SK-N-SH (cell line): Measurements from ENCODE around the gene TICRR. TPM values are rescaled to one million over a fixed set of nuclear protein-coding genes. Genes with fewer than 3 reads are reported as not detected.

Experiments
- CTCF ChIA-PET: fragments of 300-600, 350-600 bp; formaldehyde crosslinking; extraction: SDS; loops from one replicate; lab custom pipeline; 2021; lab: Yijun Ruan, JAX
- POLR2A ChIA-PET: fragments of 350-600 bp; sonication (Branson Sonifier 250); formaldehyde crosslinking; extraction: SDS; loops from one replicate; lab custom pipeline; 2020; ENCODE audit warnings: antibody characterized with exemption, inconsistent platforms; lab: Yijun Ruan, JAX
- DNase-seq: peaks from one replicate; pipeline ENCODE4 v3.0.0; 2012
- H2AFZ ChIP-seq: fragments of 200-600 bp; sonication (generic); 2 replicates; pipeline ENCODE4 v1.8.1; 2016; ENCODE audit warnings: antibody characterized with exemption, mild to moderate bottlenecking, low read depth
- H3F3A ChIP-seq: fragments of 200-600 bp; sonication (generic); replicated peaks from 2 replicates; pipeline ENCODE3; 2016; ENCODE audit warnings: antibody characterized with exemption, mild to moderate bottlenecking; ENCODE audit not compliant: insufficient read depth
- H3K27ac ChIP-seq, 2 experiments: fragments of 200-500 bp in 1 of 2; fragments of 200-600 bp in 1 of 2; sonication (Bioruptor generic) in 1 of 2; sonication (generic), shearing (Covaris generic) in 1 of 2; 2 replicates each; pipeline versions ENCODE4 v1.5.1 to v1.6.1; 2014 to 2016; ENCODE audit warnings: low read depth in 2 of 2, inconsistent platforms in 1 of 2, low read length in 1 of 2, mild to moderate bottlenecking in 1 of 2, mixed read lengths in 1 of 2
- H3K27me3 ChIP-seq: fragments of 200-600 bp; sonication (generic), shearing (Covaris generic); 2 replicates; pipeline ENCODE4 v1.6.1; 2016; ENCODE audit warnings: mixed run types; ENCODE audit not compliant: insufficient read depth
- H3K36me3 ChIP-seq, 2 experiments: fragments of 200-500 bp in 1 of 2; fragments of 200-600 bp in 1 of 2; sonication (Bioruptor generic) in 1 of 2; sonication (generic) in 1 of 2; replicated peaks in 1 of 2; 2 replicates each; pipeline versions ENCODE3 to v1.5.1; 2014 to 2016; ENCODE audit warnings: low read length in 1 of 2, mild to moderate bottlenecking in 1 of 2; ENCODE audit not compliant: insufficient read depth in 2 of 2, control insufficient read depth in 1 of 2
- H3K4me1 ChIP-seq, 2 experiments: fragments of 200-500 bp in 1 of 2; fragments of 200-600 bp in 1 of 2; sonication (Bioruptor generic) in 1 of 2; sonication (generic), shearing (Covaris generic) in 1 of 2; 2 replicates each; pipeline versions ENCODE4 v1.5.1 to v1.6.1; 2014 to 2016; ENCODE audit warnings: low read depth in 1 of 2, low read length in 1 of 2, mixed run types in 1 of 2; ENCODE audit not compliant: insufficient read depth in 2 of 2, control insufficient read depth in 1 of 2
- H3K4me2 ChIP-seq: fragments of 200-600 bp; sonication (generic), shearing (Covaris generic); 2 replicates; pipeline ENCODE4 v1.6.1; 2017; ENCODE audit warnings: mixed run types
- H3K4me3 ChIP-seq, 2 experiments: fragments of 200-500 bp in 1 of 2; fragments of 200-600 bp in 1 of 2; sonication (Bioruptor generic) in 1 of 2; sonication (generic), shearing (Covaris generic) in 1 of 2; 2 replicates each; pipeline versions ENCODE4 v1.5.1 to v1.8.1; 2014 to 2016; ENCODE audit warnings: low read depth in 2 of 2, inconsistent platforms in 1 of 2, low read length in 1 of 2, mild to moderate bottlenecking in 1 of 2, mixed read lengths in 1 of 2, moderate library complexity in 1 of 2
- H3K79me2 ChIP-seq: fragments of 200-600 bp; sonication (generic); 2 replicates; pipeline ENCODE4 v1.8.1; 2017; ENCODE audit warnings: mild to moderate bottlenecking; ENCODE audit not compliant: insufficient read depth
- H3K9ac ChIP-seq: fragments of 200-600 bp; sonication (generic); 2 replicates; pipeline ENCODE4 v1.6.1; 2017; ENCODE audit warnings: mixed run types
- H3K9me2 ChIP-seq: fragments of 200-600 bp; sonication (generic); 2 replicates; pipeline ENCODE4 v1.6.1; 2017; ENCODE audit warnings: mixed run types
- H3K9me3 ChIP-seq: fragments of 200-600 bp; sonication (generic); 2 replicates; pipeline ENCODE4 v1.6.1; 2017; ENCODE audit warnings: mixed run types, mild to moderate bottlenecking, moderate library complexity
- H4K20me1 ChIP-seq: fragments of 200-600 bp; sonication (generic); 2 replicates; pipeline ENCODE4 v1.6.1; 2017; ENCODE audit warnings: mild to moderate bottlenecking, mixed run types; ENCODE audit not compliant: insufficient read depth
- EP300 ChIP-seq, 2 experiments: IDR thresholded peaks; 2 replicates each; pipeline versions ENCODE4 v1.4.0 to v1.6.1; 2012; ENCODE audit warnings: borderline replicate concordance in 1 of 2, low read depth in 1 of 2, low read length in 1 of 2
- EZH2phosphoT487 ChIP-seq: fragments of 200-600 bp; sonication (generic); IDR thresholded peaks from 2 replicates; pipeline ENCODE4 v1.6.1; 2017; ENCODE audit warnings: low read depth, mixed run types, mild to moderate bottlenecking, antibody characterized with exemption, moderate library complexity, borderline replicate concordance
- FOXJ3 ChIP-seq: sonication (generic); formaldehyde crosslinking; IDR thresholded peaks from 2 replicates; pipeline ENCODE4 v1.5.1; 2020; ENCODE audit warnings: mild to moderate bottlenecking, missing genetic modification reagents
- GATA2 ChIP-seq: sonication (generic); formaldehyde crosslinking; IDR thresholded peaks from 2 replicates; pipeline ENCODE4 v1.5.0; 2020; ENCODE audit warnings: mild to moderate bottlenecking, missing genetic modification reagents
- JUND ChIP-seq: IDR thresholded peaks from 2 replicates; pipeline ENCODE4 v1.4.0; 2012
- MEF2A ChIP-seq: IDR thresholded peaks from 2 replicates; pipeline ENCODE4 v1.4.0; 2012; ENCODE audit warnings: low read depth, borderline replicate concordance
- MXI1 ChIP-seq: IDR thresholded peaks from 2 replicates; pipeline ENCODE4 v1.6.1; 2012; ENCODE audit warnings: mild to moderate bottlenecking, low read depth, low read length, improper control_type of control experiment
- NFIC ChIP-seq: IDR thresholded peaks from 2 replicates; pipeline ENCODE4 v1.4.0; 2012; ENCODE audit warnings: borderline replicate concordance
- NRF1 ChIP-seq: IDR thresholded peaks from 2 replicates; pipeline ENCODE4 v1.6.1; 2012; ENCODE audit warnings: low read depth, mild to moderate bottlenecking, low read length
- PBX3 ChIP-seq: IDR thresholded peaks from 2 replicates; pipeline ENCODE4; 2012
- POLR2AphosphoS5 ChIP-seq: IDR thresholded peaks from 2 replicates; pipeline ENCODE4 v1.6.1; 2012; ENCODE audit warnings: low read depth, low read length
- RAD21 ChIP-seq: IDR thresholded peaks from 2 replicates; pipeline ENCODE4 v1.6.1; 2012; ENCODE audit warnings: mild to moderate bottlenecking, low read length
- RCOR1 ChIP-seq: fragments of 150-350 bp; IDR thresholded peaks from 2 replicates; pipeline ENCODE4 v1.6.1; 2017; ENCODE audit warnings: antibody characterized with exemption, low read length
- REST ChIP-seq: IDR thresholded peaks from 2 replicates; pipeline ENCODE4 v1.6.1; 2012; ENCODE audit warnings: mild to moderate bottlenecking, low read depth, low read length, moderate library complexity
- RXRA ChIP-seq: IDR thresholded peaks from 2 replicates; pipeline ENCODE4 v1.4.0; 2012; ENCODE audit warnings: low read depth, mild to moderate bottlenecking, borderline replicate concordance
- SIN3A ChIP-seq: IDR thresholded peaks from 2 replicates; pipeline ENCODE4 v1.6.1; 2012; ENCODE audit warnings: low read depth, mild to moderate bottlenecking, low read length, moderate library complexity, borderline replicate concordance
- SMC3 ChIP-seq: IDR thresholded peaks from 2 replicates; pipeline ENCODE4 v1.6.1; 2012; ENCODE audit warnings: low read depth, low read length, improper control_type of control experiment
- TEAD4 ChIP-seq: IDR thresholded peaks from 2 replicates; pipeline ENCODE4 v1.4.0; 2012; ENCODE audit warnings: mild to moderate bottlenecking, borderline replicate concordance; ENCODE audit not compliant: insufficient read depth
- USF1 ChIP-seq: IDR thresholded peaks from 2 replicates; pipeline ENCODE4 v1.4.0; 2012; ENCODE audit warnings: low read depth, borderline replicate concordance
- YY1 ChIP-seq: IDR thresholded peaks from 2 replicates; pipeline ENCODE4 v1.4.0; 2012; ENCODE audit warnings: low read depth, mild to moderate bottlenecking
- WGBS: methylation state at CpG from one replicate; pipeline ENCODE4 v1.1.6; 2017; ENCODE audit warnings: low lambda C conversion rate; 5-methylcytosine and 5-hydroxymethylcytosine counted together
- polyA plus RNA-seq, 3 experiments: library from polyadenylated mRNA; depleted of rRNA; stranded (reverse); fragments of >200 nt; gene quantifications; 2 replicates each; pipeline ENCODE4 v1.2.3, GENCODE V29; 2012
- TF ChIP-seq, protein P1 (sequence below): IDR thresholded peaks from 2 replicates; pipeline ENCODE4 v1.4.0; 2012; ENCODE audit warnings: low read depth

The TICRR gene
- polyA plus RNA-seq, 1 of the 3 experiments (the other 2 are of a cell fraction), result 3.2 TPM

DNA sequence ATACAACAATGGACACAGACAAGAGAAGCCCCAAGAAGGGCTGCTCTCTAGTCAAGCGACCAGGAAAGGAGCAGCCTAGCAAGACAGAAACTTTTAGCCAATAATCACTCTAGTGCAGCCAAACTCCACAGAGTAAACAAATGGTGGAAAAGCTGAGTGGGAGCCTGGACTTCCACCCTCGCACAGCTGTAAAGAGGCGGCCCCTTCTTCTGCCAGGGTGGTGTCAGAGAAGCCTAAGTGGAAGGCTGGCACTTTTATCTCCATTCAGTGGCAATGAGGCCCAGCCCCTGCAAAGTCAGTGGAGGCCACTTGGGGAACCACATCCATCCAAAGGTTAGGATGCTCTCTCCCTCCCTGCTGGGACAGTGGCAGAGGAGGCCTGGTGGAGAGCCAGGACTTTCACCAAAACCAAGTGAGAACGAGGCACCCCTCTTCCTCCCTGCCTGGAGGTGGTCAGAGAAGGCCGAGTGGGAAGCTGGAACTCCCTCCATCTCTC is 15.5 kb upstream of the TICRR start:
- Histone ChIP-seq H3K9me2 (no peaks in the 10 kb centered on the region), H3K27ac (no peak overlapping the region), H3K4me3 (no peak overlapping the region), H3K27me3 (peaks cover 10% of the 10 kb centered on the region; the same call in 1 of the 2 replicates), H2AFZ (no peak overlapping the region), H3K9me3 (no peaks in the 10 kb centered on the region), H3K9ac (no peak overlapping the region), H3K4me1 (no peaks in the 10 kb centered on the region), H4K20me1 (no peaks in the 10 kb centered on the region), H3K79me2 (no peaks in the 10 kb centered on the region), H3K36me3 (no peaks in the 10 kb centered on the region), H3F3A (no peaks in the 10 kb centered on the region), H3K4me2 (no peak overlapping the region)
- ChIA-PET CTCF (interaction anchor here (1.2 to 2.9 kb wide), 5 partner anchors 64 to 203 kb away, joined by 3 to 13 read pairs (median 4); no protein-coding TSS in a partner anchor), POLR2A (no interaction called here)
- 53% methylated on average over 5 of the region's 5 CpGs for WGBS
- no peak for TF ChIP-seq SIN3A
- TF ChIP-seq RAD21, result no peak
- no peak for TF ChIP-seq MEF2A
- TF ChIP-seq NRF1, result no peak
- no peak for TF ChIP-seq JUND
- TF ChIP-seq MXI1, result no peak
- no peak for TF ChIP-seq SMC3
- TF ChIP-seq, protein P1, sequence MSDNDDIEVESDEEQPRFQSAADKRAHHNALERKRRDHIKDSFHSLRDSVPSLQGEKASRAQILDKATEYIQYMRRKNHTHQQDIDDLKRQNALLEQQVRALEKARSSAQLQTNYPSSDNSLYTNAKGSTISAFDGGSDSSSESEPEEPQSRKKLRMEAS, result no peak
- TF ChIP-seq PBX3, result no peak
- no peak for TF ChIP-seq REST
- no peak for TF ChIP-seq USF1
- no peak for DNase-seq

DNA sequence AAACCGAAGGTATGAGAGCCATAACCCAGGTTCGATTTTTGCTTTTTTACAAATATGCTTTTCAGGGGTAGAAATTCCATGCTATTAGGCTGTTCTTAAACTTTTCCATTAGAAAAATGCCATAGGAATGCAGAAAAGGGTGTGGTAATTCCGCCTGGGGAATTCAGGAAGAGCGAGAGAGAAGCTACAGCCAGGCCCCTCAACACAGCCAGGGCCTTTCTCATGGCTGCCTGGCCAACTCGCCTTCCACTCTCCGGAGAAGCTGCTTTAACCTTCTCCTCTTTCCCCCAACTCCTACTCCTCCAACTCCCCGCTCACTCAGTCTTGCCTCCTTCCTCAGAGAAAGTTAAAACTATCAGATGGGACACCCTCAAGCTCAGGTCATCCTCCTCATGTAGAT is 9.1 kb upstream of the TICRR start:
- Histone ChIP-seq H3K27ac (no peak overlapping the region), H3K4me3 (no peak overlapping the region), H3K36me3 (no peaks in the 10 kb centered on the region), H3K4me2 (no peak overlapping the region), H3K79me2 (no peaks in the 10 kb centered on the region), H3K9ac (no peak overlapping the region), H3K4me1 (no peaks in the 10 kb centered on the region), H3K27me3 (no peaks in the 10 kb centered on the region), H3K9me3 (no peaks in the 10 kb centered on the region), H3F3A (no peaks in the 10 kb centered on the region), H2AFZ (no peak overlapping the region), H4K20me1 (no peaks in the 10 kb centered on the region), H3K9me2 (no peaks in the 10 kb centered on the region)
- ChIA-PET CTCF (interaction anchor here (1.3 kb wide), 2 partner anchors 123 to 208 kb away, joined by 3 read pairs; no protein-coding TSS in a partner anchor), POLR2A (no interaction called here)
- no peak for DNase-seq
- WGBS, result 67% methylated on average over 7 of the region's 7 CpGs
- TF ChIP-seq TEAD4 (no peak), EZH2phosphoT487 (no peak), JUND (no peak), YY1 (no peak), RXRA (no peak), FOXJ3 (no peak), RCOR1 (no peak), NFIC (no peak), POLR2AphosphoS5 (no peak), EP300 (IDR thresholded peaks at IDR 0.05; ENCODE audit: borderline replicate concordance in 1 of 2, low read depth in 1 of 2, low read length in 1 of 2) (no peak), GATA2 (CRISPR knock-in tag) (no peak)
